HEK293 (cell line): Measurements from ENCODE around the gene CSRNP2.

ENCODE experiments used
- CTCF ChIA-PET: fragments of 350-600 bp; formaldehyde crosslinking; extraction: SDS; loops from one replicate; lab custom pipeline; 2021; ENCODE audit warnings: antibody characterized with exemption; lab: Yijun Ruan, JAX
- POLR2A ChIA-PET: fragments of 300-600 bp; formaldehyde crosslinking; extraction: SDS; loops from one replicate; lab custom pipeline; 2020; ENCODE audit warnings: antibody characterized with exemption, inconsistent platforms; lab: Yijun Ruan, JAX
- H3K27ac ChIP-seq: fragments of 200-500 bp; sonication (Bioruptor generic); 2 replicates; pipeline ENCODE4 v1.5.1; 2014; ENCODE audit warnings: low read depth, low read length, control low read depth, inconsistent platforms; ENCODE audit errors: extremely low read depth
- H3K36me3 ChIP-seq, 2 experiments: fragments of 200-500 bp in 1 of 2; sonication (Bioruptor generic) in 1 of 2; 1 replicate in 1 of 2; 2 replicates in 1 of 2; pipeline ENCODE4 v1.5.1; 2014 to 2017; ENCODE audit warnings: inconsistent platforms in 2 of 2, low read length in 2 of 2; ENCODE audit not compliant: control insufficient read depth in 2 of 2, insufficient read depth in 1 of 2
- H3K4me1 ChIP-seq: fragments of 200-500 bp; sonication (Bioruptor generic); 2 replicates; pipeline ENCODE4 v1.5.1; 2014; ENCODE audit warnings: mild to moderate bottlenecking, low read length, inconsistent platforms; ENCODE audit not compliant: control insufficient read depth, insufficient read depth
- H3K4me3 ChIP-seq: 2 replicates; pipeline ENCODE4 v1.5.1; 2011; ENCODE audit warnings: low read depth, mild to moderate bottlenecking, control low read depth, low read length, moderate library complexity
- H3K9me3 ChIP-seq: fragments of 200-500 bp; sonication (Bioruptor generic); 2 replicates; pipeline ENCODE4 v1.5.1; 2014; ENCODE audit warnings: low read depth, low read length, inconsistent platforms; ENCODE audit not compliant: control insufficient read depth, insufficient read depth
- HOXD13 ChIP-seq: sonication (generic); formaldehyde crosslinking; IDR thresholded peaks from 2 replicates; pipeline ENCODE4 v1.8.0; 2022; ENCODE audit warnings: missing genetic modification reagents, borderline replicate concordance
- KLF16 ChIP-seq: fragments of 450-650 bp; formaldehyde crosslinking; IDR thresholded peaks from 2 replicates; pipeline ENCODE4 v1.5.1; 2017; ENCODE audit warnings: missing biosample characterization, missing genetic modification characterization
- PRDM10 ChIP-seq: fragments of 450-650 bp; formaldehyde crosslinking; IDR thresholded peaks from 2 replicates; pipeline ENCODE4 v1.5.1; 2016; ENCODE audit warnings: missing biosample characterization, missing genetic modification characterization
- SCRT2 ChIP-seq: fragments of 450-650 bp; formaldehyde crosslinking; IDR thresholded peaks from 2 replicates; pipeline ENCODE4 v1.5.1; 2016; ENCODE audit warnings: missing biosample characterization, missing genetic modification characterization
- SETDB1 ChIP-seq: IDR thresholded peaks from one replicate; pipeline ENCODE4 v1.6.1; 2017; ENCODE audit warnings: mild to moderate bottlenecking, low read length, moderate library complexity, mixed read lengths; ENCODE audit not compliant: insufficient read length
- ZBTB44 ChIP-seq: fragments of 450-650 bp; IDR thresholded peaks from 2 replicates; pipeline ENCODE4 v1.5.1; 2018; ENCODE audit warnings: missing biosample characterization, mild to moderate bottlenecking, missing genetic modification characterization
- ZFP69B ChIP-seq: fragments of 450-650 bp; formaldehyde crosslinking; IDR thresholded peaks from 2 replicates; pipeline ENCODE4 v1.5.1; 2016; ENCODE audit warnings: missing biosample characterization, missing genetic modification characterization
- ZNF114 ChIP-seq: fragments of 450-650 bp; formaldehyde crosslinking; IDR thresholded peaks from 2 replicates; pipeline ENCODE4 v1.5.0; 2017; ENCODE audit warnings: missing biosample characterization, missing genetic modification characterization
- ZNF121 ChIP-seq: fragments of 450-650 bp; formaldehyde crosslinking; IDR thresholded peaks from 2 replicates; pipeline ENCODE4 v1.5.1; 2016; ENCODE audit warnings: missing biosample characterization, missing genetic modification characterization
- ZNF169 ChIP-seq: fragments of 450-650 bp; formaldehyde crosslinking; IDR thresholded peaks from 2 replicates; pipeline ENCODE4 v1.5.1; 2016; ENCODE audit warnings: missing biosample characterization, missing genetic modification characterization
- ZNF248 ChIP-seq: fragments of 450-650 bp; formaldehyde crosslinking; IDR thresholded peaks from 2 replicates; pipeline ENCODE4 v1.5.1; 2017; ENCODE audit warnings: missing biosample characterization, missing genetic modification characterization
- ZNF274 ChIP-seq, 2 experiments: fragments of 200-500 bp in 1 of 2; fragments of 450-650 bp in 1 of 2; sonication (Bioruptor generic) in 1 of 2; formaldehyde crosslinking in 1 of 2; IDR thresholded peaks; 2 replicates each; pipeline versions ENCODE4 v1.5.1 to v1.6.1; 2014 to 2016; ENCODE audit warnings: borderline replicate concordance in 1 of 2, inconsistent platforms in 1 of 2, low read length in 1 of 2, missing biosample characterization in 1 of 2, missing genetic modification characterization in 1 of 2
- ZNF292 ChIP-seq: fragments of 450-650 bp; formaldehyde crosslinking; IDR thresholded peaks from 2 replicates; pipeline ENCODE4 v1.5.1; 2016; ENCODE audit warnings: low read depth, missing biosample characterization, missing genetic modification characterization, borderline replicate concordance
- ZNF362 ChIP-seq: fragments of 450-650 bp; formaldehyde crosslinking; IDR thresholded peaks from 2 replicates; pipeline ENCODE4 v1.5.1; 2016; ENCODE audit warnings: missing biosample characterization, missing genetic modification characterization
- ZNF404 ChIP-seq: fragments of 450-650 bp; formaldehyde crosslinking; IDR thresholded peaks from 2 replicates; pipeline ENCODE4 v1.5.1; 2017; ENCODE audit warnings: missing biosample characterization, missing genetic modification characterization
- ZSCAN23 ChIP-seq: fragments of 450-650 bp; formaldehyde crosslinking; IDR thresholded peaks from 2 replicates; pipeline ENCODE4 v1.5.1; 2016; ENCODE audit warnings: missing biosample characterization, missing genetic modification characterization
- ZSCAN4 ChIP-seq: fragments of 450-650 bp; formaldehyde crosslinking; IDR thresholded peaks from 2 replicates; pipeline ENCODE4 v1.5.1; 2017; ENCODE audit warnings: missing biosample characterization, missing genetic modification characterization

The CSRNP2 gene

GRCh38 chr12:51122844-51123243 lies 39.4 kb upstream of the CSRNP2 start:
- CTCF ChIA-PET, result no interaction called here

More at GRCh38 chr12:51122844-51123243, 39.4 kb upstream of the CSRNP2 start:
- H3K9me3 ChIP-seq, result no peaks in the 10 kb centered on the region
- H3K36me3 ChIP-seq, result peaks cover 3 to 19% of the 10 kb centered on the region in 2 experiments; a peak in 2 of 3 replicates
- no peaks in the 10 kb centered on the region for H3K4me1 ChIP-seq
- no peak for TF ChIP-seq ZNF121 (tag by site-specific recombination)
- no peak for TF ChIP-seq ZNF274 (IDR thresholded peaks at IDR 0.05; ENCODE audit: low read length)
- no peak for TF ChIP-seq ZNF274 (tag by site-specific recombination; IDR thresholded peaks at IDR 0.05; ENCODE audit: borderline replicate concordance)
- no peak for TF ChIP-seq SETDB1
- no peak for TF ChIP-seq HOXD13 (CRISPR knock-in tag)
- TF ChIP-seq ZNF169 (tag by site-specific recombination), result no peak
- TF ChIP-seq KLF16, result no peak
- TF ChIP-seq ZBTB44 (tag by site-specific recombination), result no peak
- no peak for TF ChIP-seq ZNF362 (tag by site-specific recombination)
- no peak for TF ChIP-seq PRDM10 (tag by site-specific recombination)
- no peak for TF ChIP-seq ZNF114 (tag by site-specific recombination)
- no peak for TF ChIP-seq ZSCAN23
- no peak for TF ChIP-seq ZNF292 (tag by site-specific recombination)
- TF ChIP-seq SCRT2 (tag by site-specific recombination), result no peak
- no peak for TF ChIP-seq ZNF404 (tag by site-specific recombination)
- no peak for TF ChIP-seq ZFP69B (tag by site-specific recombination)
- TF ChIP-seq ZSCAN4, result no peak
- no peak for TF ChIP-seq ZNF248 (tag by site-specific recombination)
- TF ChIP-seq, all 188 proteins: peak for 0
- POLR2A ChIA-PET, result no interaction called here
- no peak overlapping the region for H3K4me3 ChIP-seq
- H3K27ac ChIP-seq, result no peak overlapping the region
